Thyroid gland (tissue), 4 donors: ENCODE measurements around the gene RAI1. TPM values are rescaled to one million over a fixed set of nuclear protein-coding genes. Genes with fewer than 3 reads are reported as not detected.

ENCODE experiments used
- DNase-seq, 2 donors: peaks; one replicate each; pipeline ENCODE4 v3.0.0-alpha.2; 2019
- H3K27ac ChIP-seq, 3 donors: fragments of 200-600 bp; sonication (generic); 1 replicate in 2 of 3; 2 replicates in 1 of 3; pipeline ENCODE4 v1.5.1; 2016 to 2019; ENCODE audit warnings: mild to moderate bottlenecking in 1 of 3, moderate library complexity in 1 of 3
- H3K27me3 ChIP-seq: fragments of 200-600 bp; sonication (generic); one replicate; pipeline ENCODE4 v1.5.1; 2019
- H3K36me3 ChIP-seq, 2 donors: fragments of 200-600 bp; sonication (generic); one replicate each; pipeline ENCODE4 v1.5.1; 2016 to 2019
- H3K4me1 ChIP-seq, 2 donors: fragments of 200-600 bp; sonication (generic); one replicate each; pipeline ENCODE4 v1.5.1; 2017 to 2019
- H3K4me3 ChIP-seq, 3 donors: fragments of 200-600 bp; sonication (generic); replicated peaks in 1 of 3; 1 replicate in 2 of 3; 2 replicates in 1 of 3; pipeline ENCODE4 v1.5.1; 2016; ENCODE audit warnings: mild to moderate bottlenecking in 1 of 3
- H3K9me3 ChIP-seq: fragments of 200-600 bp; sonication (generic); one replicate; pipeline ENCODE4 v1.5.1; 2017
- CTCF ChIP-seq, 6 experiments: fragments of 200-600 bp in 3 of 6; fragments of 450-650 bp in 3 of 6; sonication (generic) in 3 of 6; IDR thresholded peaks; one replicate each; pipeline ENCODE4 v1.5.1; 2016 to 2019; ENCODE audit warnings: antibody characterized with exemption in 6 of 6, mild to moderate bottlenecking in 2 of 6, inconsistent platforms in 1 of 6, moderate library complexity in 1 of 6
- POLR2A ChIP-seq, 2 donors: fragments of 450-650 bp; IDR thresholded peaks; one replicate each; pipeline ENCODE4 v1.6.1; 2017; ENCODE audit warnings: antibody characterized with exemption in 2 of 2, mild to moderate bottlenecking in 2 of 2, moderate library complexity in 1 of 2
- WGBS, 2 donors: methylation state at CpG; one replicate each; pipeline ENCODE4 v1.1.5; 2017; 5-methylcytosine and 5-hydroxymethylcytosine counted together
- intact Hi-C: fragments of 100-400 bp; cut with DNase I; formaldehyde crosslinking; loops from one replicate; pipeline ENCODE4 v1.15.1; 2023
- total RNA-seq, 4 donors: library from RNA; depleted of rRNA; stranded (reverse); fragments of >200 nt; gene quantifications; one replicate each; pipeline ENCODE4 v1.2.3, GENCODE V29; 2016

The RAI1 gene
- total RNA-seq, 4 donors from 2014 or later = 19.1 to 52.3 (median 34.1) TPM

GRCh38 chr17:17692353-17693252 lies 11.3 kb downstream of the RAI1 start:
- Histone ChIP-seq H3K9me3 (no peaks in the 10 kb centered on the region), H3K27ac (peak overlapping the region; percentile 94 to 99 (median 98)), H3K4me3 (no peak overlapping the region), H3K27me3 (no peaks in the 10 kb centered on the region), H3K36me3 (no peaks in the 10 kb centered on the region), H3K4me1 (peaks cover 51 to 67% of the 10 kb centered on the region in 2 donors)
- TF ChIP-seq POLR2A (IDR thresholded peaks at IDR 0.05) = no peak
- no peak for TF ChIP-seq CTCF (IDR thresholded peaks at IDR 0.05)
- intact Hi-C loops = no loop called here
- WGBS, 2 donors = 67 to 70% methylated on average over 9 of the region's 9 CpGs
- no peak for DNase-seq

DNA sequence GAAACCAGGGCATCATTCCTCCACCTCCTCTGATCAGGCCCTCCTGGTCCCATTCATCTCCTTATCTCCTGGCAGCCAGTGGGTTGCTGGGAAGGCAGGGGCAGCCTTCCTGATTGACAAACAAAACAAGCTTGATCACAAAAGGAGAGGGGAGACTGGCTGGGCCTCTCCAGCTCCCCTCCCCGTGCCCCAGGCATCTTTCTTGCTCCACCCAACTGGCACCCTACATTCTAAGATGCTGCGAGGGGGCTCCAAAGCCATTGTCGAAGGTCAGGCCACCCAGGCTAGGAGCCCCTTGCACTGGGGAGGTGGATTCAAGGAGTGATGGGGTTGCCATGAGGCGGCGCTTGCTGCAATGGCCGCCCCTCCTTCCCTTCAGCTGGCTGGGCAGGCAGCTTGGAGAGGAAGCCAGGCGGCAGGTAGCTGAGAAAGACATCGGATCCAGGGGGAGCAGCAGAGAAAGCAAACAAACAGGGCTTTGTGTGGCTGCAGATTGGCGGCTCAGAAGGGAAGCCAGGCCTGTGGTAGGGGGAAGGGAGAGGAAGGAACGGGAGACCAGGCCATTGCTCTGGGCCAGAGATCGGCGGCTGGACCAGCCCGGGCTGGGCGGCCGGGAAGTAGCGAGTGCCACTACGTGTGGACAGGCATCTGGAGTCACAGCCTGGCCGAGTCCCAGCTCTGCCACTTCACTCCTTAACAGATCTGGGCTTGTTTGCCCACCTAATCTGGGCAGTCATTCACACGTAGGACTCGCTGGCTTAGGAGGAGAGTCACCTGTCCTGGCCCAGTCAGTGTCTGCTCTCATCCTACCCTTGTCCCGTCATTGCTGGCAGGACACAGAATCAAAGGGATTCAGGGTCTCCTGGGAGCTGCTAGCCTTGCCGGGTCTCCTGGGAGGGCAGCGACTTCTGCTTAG lies 12.3 kb downstream of the RAI1 start:
- 16 to 18% methylated on average over 9 to 20 of the region's 23 CpGs for WGBS, 2 donors
- DNase-seq = peak; percentile 84 to 85
- peak overlapping the region in 1 of 3 donors; percentile 54 for H3K4me3 ChIP-seq
- peak overlapping the region; percentile 94 to 99 (median 98) for H3K27ac ChIP-seq
- no peaks in the 10 kb centered on the region for H3K27me3 ChIP-seq
- no peaks in the 10 kb centered on the region for H3K9me3 ChIP-seq
- H3K4me1 ChIP-seq = peaks cover 56 to 76% of the 10 kb centered on the region in 2 donors
- intact Hi-C loops = no loop called here
- TF ChIP-seq POLR2A (IDR thresholded peaks at IDR 0.05) (peak in 1 of 2 donors; percentile 5), CTCF (IDR thresholded peaks at IDR 0.05) (no peak)
- H3K36me3 ChIP-seq = no peaks in the 10 kb centered on the region

- WGBS, 2 donors = 2 to 8% methylated on average over 19 of the region's 90 CpGs
- DNase-seq = peak; percentile 65 to 72
- no peaks in the 10 kb centered on the region for H3K36me3 ChIP-seq
- no peaks in the 10 kb centered on the region for H3K9me3 ChIP-seq
- H3K27ac ChIP-seq = peak overlapping the region; percentile 94 to 99 (median 98)
- peaks cover 65 to 85% of the 10 kb centered on the region in 2 donors for H3K4me1 ChIP-seq
- intact Hi-C loops = no loop called here
- peak overlapping the region; percentile 40 to 77 (median 54) for H3K4me3 ChIP-seq
- peak in 2 of 6 experiments; percentile 3 to 6 for TF ChIP-seq CTCF (IDR thresholded peaks at IDR 0.05)
- peak in 1 of 2 donors; percentile 77 for TF ChIP-seq POLR2A (IDR thresholded peaks at IDR 0.05)
- H3K27me3 ChIP-seq = no peaks in the 10 kb centered on the region
These were observed 13.2 kb downstream of the RAI1 start for GRCh38 chr17:17694169-17695081.

GRCh38 chr17:17696085-17696484 lies 14.8 kb downstream of the RAI1 start:
- H3K4me3 ChIP-seq = no peak overlapping the region
- no peaks in the 10 kb centered on the region for H3K36me3 ChIP-seq
- H3K27ac ChIP-seq = peak overlapping the region; percentile 94 to 99 (median 98)
- no peaks in the 10 kb centered on the region for H3K27me3 ChIP-seq
- 86 to 89% methylated on average over 4 of the region's 4 CpGs for WGBS, 2 donors
- H3K9me3 ChIP-seq = no peaks in the 10 kb centered on the region
- no peak for DNase-seq
- peaks cover 71 to 95% of the 10 kb centered on the region in 2 donors for H3K4me1 ChIP-seq
- TF ChIP-seq CTCF (IDR thresholded peaks at IDR 0.05) = no peak
- TF ChIP-seq POLR2A (IDR thresholded peaks at IDR 0.05) = no peak
- intact Hi-C loops = no loop called here
